HG03280 (cell line): Measurements from ENCODE around the gene MTARC2.
"Not testable (repeated sequence)": the region's sequence is repeated elsewhere in the genome, so short reads cannot be mapped to it uniquely, and the experiment has no call there.

ENCODE experiments used
- ATAC-seq: cut with Tn5 transposase; IDR thresholded peaks from one replicate; pipeline ENCODE4 v1.9.1; 2021; ENCODE audit warnings: mild to moderate bottlenecking, moderate library complexity; ENCODE audit not compliant: unreplicated experiment

The MTARC2 gene

DNA sequence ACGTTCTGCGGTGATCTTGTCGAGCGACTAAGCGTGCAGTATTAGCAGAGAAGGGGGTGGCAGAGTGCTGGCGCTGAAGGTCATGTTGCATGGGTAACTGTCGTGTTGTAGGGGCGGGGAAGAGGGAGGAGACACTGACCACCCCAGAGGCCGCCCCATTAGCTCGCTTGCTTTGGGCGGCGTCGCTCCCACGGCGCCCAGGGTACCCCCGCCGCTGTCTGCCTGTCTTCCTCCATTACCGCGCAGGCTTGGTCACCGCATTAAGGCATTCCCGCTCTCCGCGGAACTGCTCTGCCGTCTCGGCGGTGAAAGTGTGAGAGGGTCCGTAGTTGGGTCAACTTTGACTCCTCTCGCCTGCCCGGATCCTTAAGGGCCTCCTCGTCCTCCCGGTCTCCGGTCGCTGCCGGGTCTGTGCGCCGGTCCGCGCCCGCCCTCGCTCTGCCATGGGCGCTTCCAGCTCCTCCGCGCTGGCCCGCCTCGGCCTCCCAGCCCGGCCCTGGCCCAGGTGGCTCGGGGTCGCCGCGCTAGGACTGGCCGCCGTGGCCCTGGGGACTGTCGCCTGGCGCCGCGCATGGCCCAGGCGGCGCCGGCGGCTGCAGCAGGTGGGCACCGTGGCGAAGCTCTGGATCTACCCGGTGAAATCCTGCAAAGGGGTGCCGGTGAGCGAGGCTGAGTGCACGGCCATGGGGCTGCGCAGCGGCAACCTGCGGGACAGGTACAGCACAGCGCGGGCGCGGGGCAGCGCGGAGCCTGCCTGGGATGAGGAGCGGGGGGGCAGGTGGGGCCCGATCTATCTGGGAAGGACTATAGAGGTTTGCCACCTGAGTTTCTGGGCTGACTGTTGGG, at the start of gene MTARC2:
TSS of gene MTARC2 (plus strand) at position 234 of the 846 bp plus-strand sequence. CDS start at position 444, 210 bp downstream.
- peak; percentile 96 for ATAC-seq

DNA sequence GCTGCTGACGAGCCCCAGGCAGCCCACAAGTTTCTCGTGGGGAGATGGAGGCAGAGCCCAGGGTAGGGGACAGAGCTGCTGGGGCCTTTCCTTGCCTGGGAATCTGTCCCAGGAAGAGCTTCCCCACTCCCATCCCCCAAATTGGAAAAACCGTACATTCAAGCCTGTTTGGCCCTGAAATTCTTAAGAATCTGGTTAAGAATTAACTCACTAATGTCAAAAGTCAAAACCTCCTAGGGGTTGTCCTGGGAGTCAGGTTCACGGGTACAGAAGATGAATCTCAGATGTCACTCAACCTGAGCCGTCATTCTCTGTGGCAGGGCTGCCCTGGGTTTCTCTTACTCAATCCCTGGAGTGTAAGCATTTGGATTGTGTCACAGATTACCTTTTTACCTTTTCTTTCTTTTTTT, 49.5 kb upstream of the MTARC2 start:
- no peak for ATAC-seq

DNA sequence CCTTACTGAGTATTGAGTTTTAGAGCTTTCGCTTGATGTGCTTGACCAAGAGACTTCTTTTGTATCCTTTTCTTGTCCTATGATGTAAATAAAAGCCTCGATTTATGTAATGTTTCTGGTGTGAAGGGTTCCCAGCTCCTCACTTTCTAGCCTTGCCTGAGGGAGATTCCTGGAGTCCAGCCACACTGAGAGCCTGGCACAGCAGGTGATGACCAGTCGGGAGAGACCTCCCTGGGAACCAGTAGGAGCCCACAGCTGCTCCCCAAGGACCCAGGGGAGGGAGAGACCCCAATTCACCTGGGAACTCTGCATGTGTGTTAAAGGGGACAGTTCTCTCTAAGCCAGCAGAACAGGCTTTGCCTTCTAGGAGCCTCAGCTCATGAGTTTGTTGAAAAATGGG, 49.1 kb upstream of the MTARC2 start:
- no peak for ATAC-seq

DNA sequence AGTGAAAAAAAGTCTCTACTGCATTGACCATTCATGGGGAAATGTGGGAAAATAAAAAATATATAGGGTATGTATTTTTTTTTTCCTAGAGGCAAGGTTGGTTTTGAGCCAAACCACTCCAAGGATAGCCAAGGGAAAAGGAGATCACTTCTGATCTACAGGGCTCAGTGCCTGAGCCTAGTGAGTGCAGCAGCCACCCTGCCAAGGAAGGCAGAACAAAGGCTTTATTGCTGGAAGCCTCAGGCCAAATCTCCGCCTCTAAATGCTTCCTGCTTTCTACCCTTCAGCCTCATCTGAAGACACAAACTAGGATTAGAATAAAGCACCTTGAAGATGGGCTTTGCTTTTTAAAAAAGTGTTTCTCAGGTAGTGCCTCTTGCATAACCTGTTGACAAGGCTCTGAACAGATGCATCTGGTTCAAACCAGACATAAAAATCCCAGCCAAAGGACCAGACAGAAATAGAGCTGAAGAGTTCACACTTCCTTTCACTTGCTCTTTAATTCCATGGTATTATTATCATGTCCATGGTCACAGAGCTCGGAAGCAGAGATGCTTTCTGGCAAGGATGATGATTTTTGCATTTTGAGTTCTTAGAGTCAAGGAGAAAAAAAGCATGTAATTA, 47.5 kb upstream of the MTARC2 start:
- ATAC-seq = no peak

DNA sequence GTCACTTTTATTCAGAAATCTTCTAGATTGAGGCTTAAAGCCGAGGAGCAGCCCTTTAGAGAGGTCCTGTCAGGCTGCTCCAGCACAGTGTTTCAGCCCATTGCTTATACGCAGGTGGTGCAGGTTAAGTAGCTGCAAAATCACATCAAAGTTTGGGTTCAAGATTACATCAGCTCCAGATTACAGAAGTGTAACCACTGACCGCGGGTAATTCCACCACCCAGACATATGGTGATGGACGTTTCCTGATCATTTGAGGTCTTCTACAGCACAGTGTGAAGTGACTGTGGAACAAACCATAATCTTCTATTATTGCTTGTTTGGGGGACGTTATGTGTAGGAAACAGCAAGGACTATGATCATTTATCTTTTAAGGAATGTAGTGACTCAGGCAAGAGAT, 46.1 kb upstream of the MTARC2 start:
- ATAC-seq = no peak

DNA sequence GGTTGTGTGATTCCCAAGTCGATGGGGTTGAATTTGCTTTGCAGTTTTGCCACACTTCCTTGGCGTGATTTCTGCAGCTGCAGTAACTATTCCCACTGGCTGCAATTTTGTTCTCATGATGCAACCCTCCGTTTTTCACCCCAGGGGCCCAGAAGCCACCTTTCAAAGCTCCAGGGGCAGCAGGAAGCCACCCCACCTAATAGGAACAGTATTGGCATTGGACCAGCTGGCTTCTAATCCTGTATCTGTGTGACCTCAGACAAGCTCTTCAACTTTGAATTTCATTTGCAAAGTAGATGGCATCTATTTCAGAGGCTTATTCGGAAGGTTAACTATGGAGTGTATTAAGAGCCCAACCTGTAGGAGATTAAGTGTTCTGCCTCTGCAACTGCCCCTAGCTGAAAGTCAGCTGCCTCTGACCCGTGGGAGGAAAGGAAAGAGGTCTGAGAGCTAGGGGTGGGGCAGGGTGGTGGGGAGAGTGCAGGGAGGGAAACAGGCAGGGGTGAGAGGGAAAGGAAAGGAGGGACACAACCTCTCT, 45.3 kb upstream of the MTARC2 start:
- no peak for ATAC-seq

DNA sequence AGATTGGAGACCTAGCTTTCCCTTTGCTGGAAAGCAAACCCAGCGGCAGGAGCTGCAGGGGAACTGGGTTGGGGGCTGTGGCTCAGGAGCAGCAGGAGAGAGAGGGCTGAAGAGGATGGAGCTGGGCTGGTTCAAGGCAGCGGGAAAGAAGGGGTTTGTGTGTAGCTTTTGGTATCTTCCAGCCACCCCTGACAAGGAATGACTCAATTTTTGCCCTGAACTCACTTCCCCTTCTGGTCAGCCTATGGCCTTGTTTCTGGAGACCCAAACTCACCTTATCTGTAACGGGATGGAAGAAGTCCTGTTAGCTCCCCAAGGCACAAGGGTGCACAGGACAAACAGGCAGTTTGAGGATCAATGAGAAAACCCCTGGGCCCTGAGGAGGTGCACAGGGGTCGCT, 44.8 kb upstream of the MTARC2 start:
- ATAC-seq = no peak

DNA sequence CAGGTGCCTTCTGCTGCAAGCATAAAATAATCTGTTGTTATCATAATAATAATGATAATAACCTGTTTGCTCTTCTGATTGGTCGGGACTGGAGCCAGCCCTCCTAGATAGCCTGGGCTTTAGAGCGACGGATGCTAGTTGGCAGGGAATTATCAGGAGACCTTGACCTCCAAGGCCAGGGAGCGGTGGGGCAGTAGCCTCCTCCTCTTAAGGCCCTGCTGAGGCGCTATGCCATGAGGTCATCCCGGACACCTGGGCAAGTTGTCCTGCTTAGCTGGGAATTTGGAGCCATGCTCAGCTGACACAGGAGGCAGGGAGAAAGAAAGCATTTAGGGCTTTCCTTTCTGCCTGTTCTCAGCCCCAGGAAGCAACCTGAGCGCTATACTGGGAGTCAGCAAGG, 42.3 kb upstream of the MTARC2 start:
- no peak for ATAC-seq

DNA sequence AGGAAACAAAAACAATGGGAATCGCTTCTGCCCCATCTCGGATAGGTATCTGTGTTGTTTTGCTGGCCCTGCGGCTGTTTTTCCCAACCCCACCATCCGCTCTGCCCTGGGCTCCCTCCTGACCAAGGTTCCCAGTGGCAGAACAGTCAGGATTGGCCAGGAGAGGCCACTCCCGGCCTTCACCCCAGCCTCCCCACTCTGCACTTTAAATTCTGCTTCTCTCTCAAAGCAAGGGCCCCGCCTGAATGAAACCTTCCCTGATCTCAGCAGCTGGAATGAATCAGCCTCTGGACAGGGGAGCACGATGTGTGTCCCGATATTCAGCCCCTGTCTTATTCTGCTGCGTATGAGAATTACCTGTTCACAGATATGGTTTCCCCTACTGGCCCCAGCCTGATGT, 41.6 kb upstream of the MTARC2 start:
- ATAC-seq = no peak

DNA sequence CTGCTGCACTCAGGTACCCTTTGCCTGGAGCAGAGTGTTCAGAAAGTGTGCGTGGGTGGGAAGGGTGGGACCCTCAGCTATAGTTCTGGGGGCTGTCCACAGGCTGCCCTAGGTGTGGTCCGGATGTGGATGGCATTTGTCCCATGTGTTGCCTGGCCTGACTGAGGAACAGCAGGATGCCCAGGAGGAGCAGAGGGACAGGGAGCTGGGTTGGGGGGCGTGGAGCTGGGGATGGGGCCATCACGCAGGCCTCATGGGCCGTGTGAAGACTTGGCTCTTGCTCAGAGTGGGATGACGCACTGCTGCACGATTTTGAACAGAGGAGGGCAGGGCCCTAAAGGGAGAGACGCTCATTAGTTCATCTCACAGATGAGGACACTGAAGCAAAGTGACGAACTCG, 41.0 kb upstream of the MTARC2 start:
- no peak for ATAC-seq

DNA sequence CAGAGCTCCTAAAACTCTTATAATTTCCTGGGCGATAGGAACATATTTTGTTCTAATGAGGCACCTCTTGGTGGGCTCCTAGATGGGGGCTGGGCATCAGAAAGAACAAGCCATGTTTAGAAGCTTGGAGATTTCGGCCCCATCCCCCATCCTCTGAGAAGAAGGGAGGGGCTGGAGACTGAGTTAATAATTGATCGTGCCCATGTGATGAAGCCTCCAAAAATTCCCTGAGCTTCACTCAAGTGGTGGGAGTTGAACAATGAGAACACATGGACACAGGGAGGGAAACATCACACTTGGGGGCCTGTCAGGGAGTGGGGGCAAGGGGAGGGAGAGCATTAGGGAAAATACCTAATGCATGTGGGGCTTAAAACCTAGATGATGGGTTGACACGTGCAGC, 39.9 kb upstream of the MTARC2 start:
- no peak for ATAC-seq

DNA sequence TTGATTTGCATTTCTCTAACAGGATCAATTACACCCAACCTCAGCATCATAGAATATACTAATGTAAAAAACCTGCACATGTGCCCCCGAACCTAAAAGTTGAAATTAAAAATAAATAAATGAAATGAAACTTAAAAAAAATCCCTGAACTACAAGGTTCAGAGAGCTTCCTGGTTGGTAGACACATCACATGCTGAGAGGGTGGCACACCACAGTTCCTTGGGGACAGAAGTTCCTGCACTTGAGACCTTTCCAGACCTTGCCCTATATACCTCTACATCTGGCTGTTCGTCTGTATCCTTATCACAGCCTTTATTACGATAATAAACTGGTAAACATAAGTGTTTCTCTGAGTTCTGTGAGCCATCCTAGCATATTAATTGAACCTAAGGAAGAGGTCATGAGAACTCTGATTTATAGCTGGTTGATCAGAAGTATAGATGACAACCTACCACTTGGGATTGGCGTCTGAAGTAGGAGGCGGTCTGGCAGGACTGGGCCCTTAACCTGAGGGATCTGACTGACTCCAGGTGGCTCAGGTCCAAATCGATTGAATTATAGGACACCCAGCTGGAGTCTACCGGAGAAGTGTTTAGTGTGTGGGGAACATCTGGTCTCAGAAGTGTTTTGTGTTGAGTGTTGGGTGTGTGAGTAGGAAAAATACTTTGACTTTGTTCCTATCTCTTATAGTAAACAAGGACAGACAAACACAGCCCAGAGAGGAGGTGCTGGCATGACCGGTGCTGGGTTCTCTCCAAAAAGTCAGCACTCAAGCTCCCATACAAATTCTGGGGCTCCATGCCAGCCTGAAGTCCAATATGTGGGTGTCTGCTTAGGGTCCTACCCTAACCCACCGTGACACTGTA, 39.0 kb upstream of the MTARC2 start:
- no peak for ATAC-seq

DNA sequence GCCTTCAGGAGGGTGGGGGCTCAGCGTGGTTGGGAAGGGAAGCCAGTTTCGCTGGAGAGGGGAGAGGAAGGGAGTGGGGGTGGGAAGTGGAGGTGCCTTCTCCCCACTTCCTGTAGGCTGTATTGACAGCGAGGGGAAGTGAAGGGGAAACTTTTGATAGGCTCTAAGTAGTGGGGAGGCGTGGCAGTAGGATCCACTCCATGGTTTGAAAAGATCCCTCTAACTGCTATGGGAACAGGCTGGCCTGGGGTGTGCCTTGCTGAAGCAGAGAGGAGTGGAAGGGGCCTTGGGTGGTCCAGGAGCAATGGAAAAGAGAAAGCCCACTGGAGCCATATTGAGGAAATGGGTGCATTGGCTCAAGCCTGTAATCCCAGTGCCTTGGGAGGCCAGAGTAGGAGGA, 37.8 kb upstream of the MTARC2 start:
- ATAC-seq = no peak

DNA sequence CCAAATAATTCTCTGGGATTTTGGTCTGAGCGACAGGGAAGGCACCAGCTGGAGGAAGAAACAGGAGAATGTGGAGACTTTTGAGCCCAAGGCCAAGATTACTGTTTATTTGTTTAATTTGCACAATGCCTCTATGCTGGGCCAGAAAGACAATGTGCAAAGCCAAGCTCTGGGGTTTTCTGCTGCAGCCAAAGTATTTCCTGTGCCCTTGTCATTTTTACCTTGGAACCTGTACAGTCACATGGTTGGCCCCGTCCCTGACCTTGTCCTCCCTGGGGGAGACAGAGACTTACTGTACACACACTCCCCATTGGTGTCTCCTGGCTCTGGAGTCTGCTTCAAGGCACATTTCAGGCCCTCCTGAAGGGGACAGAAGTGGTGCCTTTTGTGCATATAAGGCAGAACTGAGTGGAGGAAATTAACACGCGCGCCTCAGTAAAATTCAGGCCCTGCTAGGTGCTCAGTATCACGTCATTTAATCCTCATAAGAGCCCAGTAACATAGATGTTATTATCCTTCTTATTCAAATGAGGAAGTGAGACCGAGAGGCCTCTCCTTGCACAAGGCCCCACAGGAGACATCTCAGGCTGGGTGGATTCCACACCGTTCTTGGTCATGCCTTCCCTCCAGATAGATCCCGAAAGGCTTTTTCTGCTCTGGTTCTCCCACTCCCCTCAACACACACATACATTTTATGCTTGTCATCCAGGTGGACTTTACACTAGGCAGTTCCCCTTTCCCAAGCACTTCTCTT, 36.9 kb upstream of the MTARC2 start:
- ATAC-seq = peak; percentile 72

DNA sequence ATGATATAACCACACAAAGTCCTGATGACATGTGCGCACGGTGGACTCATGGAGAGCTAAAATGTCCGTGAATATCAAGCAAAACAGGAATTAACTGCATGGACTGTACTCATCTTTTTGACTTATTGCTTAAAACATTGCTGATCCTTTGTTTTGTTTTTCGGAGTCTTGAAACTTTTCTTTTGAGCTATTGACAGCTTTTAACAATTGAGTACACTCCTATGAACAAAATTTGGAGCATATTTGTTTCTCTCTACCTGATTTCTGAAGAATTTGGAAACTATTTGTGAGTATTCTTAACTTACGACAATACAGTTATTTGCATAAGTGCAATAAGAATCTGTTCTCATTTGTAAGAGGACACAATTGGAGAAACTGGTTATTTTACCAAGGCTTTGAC, 32.1 kb upstream of the MTARC2 start:
- ATAC-seq = not testable (repeated sequence)

DNA sequence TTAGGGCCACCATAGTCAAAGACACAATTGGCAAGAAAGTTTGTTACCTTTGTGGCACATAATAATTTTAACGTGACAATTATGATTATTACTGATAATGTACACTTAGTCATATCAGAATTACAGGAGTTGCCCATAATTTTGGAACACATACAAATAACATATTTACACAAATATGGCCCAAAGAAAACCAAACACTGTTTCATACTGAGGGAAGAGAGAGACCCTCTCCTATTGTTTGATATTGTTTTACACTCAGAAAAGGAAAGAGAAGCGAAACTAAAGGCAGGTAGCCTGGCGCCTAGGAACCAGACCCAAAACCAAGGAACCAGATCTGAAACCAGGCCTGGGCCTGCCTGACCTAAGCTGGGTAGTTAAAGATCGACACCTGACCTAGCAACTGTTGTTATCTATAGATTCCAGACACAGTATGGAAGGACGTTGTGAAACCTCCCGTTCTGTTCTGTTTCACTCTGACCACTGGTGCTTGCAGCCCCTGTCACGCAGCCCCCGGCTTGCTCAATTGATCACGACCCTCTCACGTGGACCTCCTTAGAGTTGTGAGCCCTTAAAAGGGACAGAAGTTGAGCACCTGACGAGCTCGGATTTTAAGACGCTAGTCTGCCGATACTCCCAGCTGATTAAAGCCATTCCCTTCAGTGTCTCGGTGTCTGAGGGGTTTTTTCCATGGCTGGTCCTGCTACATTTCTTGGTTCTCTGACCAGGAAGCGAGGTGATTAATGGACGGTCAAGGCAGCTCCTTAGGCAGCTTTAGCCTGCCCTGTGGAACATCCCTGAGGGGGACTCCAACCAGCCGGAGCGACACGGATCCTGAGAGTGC, 30.1 kb upstream of the MTARC2 start:
- ATAC-seq = no peak

DNA sequence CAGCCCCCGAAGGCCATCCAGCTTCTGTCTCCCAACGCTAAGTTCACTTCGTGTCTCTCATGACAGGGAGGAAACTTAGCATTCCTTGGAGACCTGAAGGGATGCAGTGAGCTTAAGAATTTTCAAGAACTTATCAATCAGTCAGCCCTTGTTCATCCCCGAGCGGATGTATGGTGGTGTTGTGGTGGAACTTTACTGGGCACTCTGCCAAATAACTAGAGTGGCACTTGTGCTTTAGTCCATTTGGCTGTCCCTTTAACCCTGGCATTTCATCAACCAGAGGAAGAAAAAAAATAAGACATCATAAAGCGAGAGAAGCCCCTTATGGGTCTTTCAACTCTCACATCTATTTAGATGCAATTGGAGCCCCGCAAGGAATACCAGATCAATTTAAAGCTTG, 26.9 kb upstream of the MTARC2 start:
- not testable (repeated sequence) for ATAC-seq

DNA sequence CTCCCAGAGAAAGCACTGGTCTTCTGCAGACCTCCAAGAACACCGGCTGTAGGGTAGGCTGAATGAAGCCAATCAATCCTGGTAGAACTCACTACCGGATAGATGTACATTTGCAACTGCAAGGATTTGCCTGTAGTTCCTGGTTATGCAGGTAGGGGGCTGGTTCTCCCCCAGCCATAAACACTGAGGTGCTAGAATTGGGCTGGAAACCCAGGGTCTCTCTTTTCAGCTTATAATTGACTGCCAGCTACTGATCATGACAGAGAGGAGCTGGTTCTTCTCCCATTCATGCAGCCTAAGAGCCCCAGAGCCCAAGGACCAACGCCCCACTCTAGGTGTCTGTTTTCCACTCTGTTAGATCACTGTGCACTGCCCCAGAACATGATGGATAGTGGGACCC, 21.5 kb upstream of the MTARC2 start:
- peak; percentile 63 for ATAC-seq

DNA sequence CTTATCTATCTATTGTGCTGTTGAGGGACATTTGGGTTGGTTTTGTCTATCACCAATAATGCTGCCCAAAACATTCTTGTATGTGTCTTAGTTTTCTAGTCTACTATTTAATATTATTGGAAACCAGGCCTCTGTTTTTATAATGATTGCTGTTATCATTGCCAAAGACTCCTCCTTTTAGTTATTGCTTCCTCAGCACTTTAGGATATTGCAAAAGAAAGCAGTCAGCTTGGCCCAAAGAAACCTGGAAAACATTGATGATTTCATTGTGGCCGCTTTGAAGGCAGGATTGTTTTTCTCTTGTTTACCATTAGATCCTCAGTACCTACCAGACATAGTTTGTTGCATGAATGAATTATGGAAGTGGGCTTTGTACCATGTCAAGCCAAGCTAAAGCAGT, 20.6 kb upstream of the MTARC2 start:
- ATAC-seq = no peak

DNA sequence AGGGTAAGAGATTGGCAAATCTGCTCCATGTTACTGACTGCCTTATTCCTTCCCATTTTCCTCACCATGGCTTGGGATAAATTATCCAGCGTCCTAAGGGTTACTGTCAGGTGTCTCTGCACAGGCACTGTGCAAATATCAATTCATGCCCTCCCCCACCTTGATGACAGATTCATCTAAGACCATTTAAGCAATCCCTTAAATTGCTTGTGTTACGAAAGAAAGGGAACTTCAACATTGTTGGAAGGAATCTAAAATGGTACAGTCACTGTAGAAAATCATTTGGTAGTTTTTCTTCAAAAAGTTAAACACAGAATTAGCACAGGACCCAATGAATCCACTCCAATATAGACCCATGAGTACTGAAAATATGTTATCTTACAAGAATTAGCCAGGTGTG, 17.6 kb upstream of the MTARC2 start:
- no peak for ATAC-seq
